Gastrocnemius medialis (tissue), 4 donors: ENCODE data around the gene CITED4. TPM values are rescaled to one million over a fixed set of nuclear protein-coding genes. Genes with fewer than 3 reads are reported as not detected.
"Not testable (repeated sequence)": the region's sequence is repeated elsewhere in the genome, so short reads cannot be mapped to it uniquely, and the experiment has no call there.

Experiments
- ATAC-seq, 2 donors: fragments of 150-250 bp; one replicate each; pipeline ENCODE4 v1.9.1; 2016
- DNase-seq, 2 donors: peaks; one replicate each; pipeline ENCODE4 v3.0.0-alpha.2; 2019
- H3K27ac ChIP-seq, 4 donors: fragments of 200-600 bp; sonication (generic); 1 replicate in 1 of 4; 2 replicates in 3 of 4; pipeline ENCODE4 v1.5.1; 2016 to 2018; ENCODE audit warnings: mild to moderate bottlenecking in 2 of 4, moderate library complexity in 1 of 4
- H3K27me3 ChIP-seq, 3 donors: fragments of 200-600 bp; sonication (generic) in 2 of 3; 1 replicate in 1 of 3; 2 replicates in 2 of 3; pipeline versions ENCODE4 v1.5.1 to v1.6.0; 2016 to 2019; ENCODE audit warnings: mild to moderate bottlenecking in 1 of 3, moderate library complexity in 1 of 3
- H3K36me3 ChIP-seq, 2 donors: fragments of 200-600 bp; sonication (generic) in 1 of 2; one replicate each; pipeline ENCODE4 v1.5.1; 2017 to 2018
- H3K4me1 ChIP-seq, 2 donors: fragments of 200-600 bp; sonication (generic) in 1 of 2; one replicate each; pipeline ENCODE4 v1.5.1; 2016 to 2017; ENCODE audit warnings: mild to moderate bottlenecking in 2 of 2
- H3K4me3 ChIP-seq, 4 donors: fragments of 200-600 bp; sonication (generic) in 3 of 4; 1 replicate in 1 of 4; 2 replicates in 3 of 4; pipeline ENCODE4 v1.5.1; 2016 to 2019; ENCODE audit warnings: mild to moderate bottlenecking in 2 of 4
- H3K9me3 ChIP-seq, 3 donors: fragments of 200-600 bp; sonication (generic) in 2 of 3; 1 replicate in 1 of 3; 2 replicates in 2 of 3; pipeline ENCODE4 v1.5.1; 2016 to 2019
- CTCF ChIP-seq, 5 experiments: fragments of 450-650 bp in 3 of 5; fragments of 200-600 bp in 2 of 5; sonication (generic) in 2 of 5; IDR thresholded peaks in 4 of 5; conservative IDR thresholded peaks in 1 of 5; 1 replicate in 4 of 5; 2 replicates in 1 of 5; pipeline ENCODE4 v1.5.1; 2016 to 2019; ENCODE audit warnings: antibody characterized with exemption in 5 of 5, mild to moderate bottlenecking in 3 of 5, moderate library complexity in 3 of 5
- POLR2A ChIP-seq, 2 donors: fragments of 450-650 bp; IDR thresholded peaks; one replicate each; pipeline ENCODE4 v1.6.1; 2017; ENCODE audit warnings: antibody characterized with exemption in 2 of 2, mild to moderate bottlenecking in 2 of 2, moderate library complexity in 2 of 2
- in situ Hi-C, 4 donors: fragments of 200-750 bp; cut with MboI; loops; one replicate each; pipeline versions ENCODE4 v1.15.0 to v1.8.0; 2017; ENCODE audit warnings: low sequenced_read_pairs in 4 of 4
- intact Hi-C: fragments of 100-400 bp; cut with DNase I; formaldehyde crosslinking; loops from one replicate; pipeline ENCODE4 v1.15.1; 2023; ENCODE audit warnings: low total_unique reads
- total RNA-seq, 4 donors: library from RNA; depleted of rRNA; stranded (reverse); fragments of >200 nt; gene quantifications; one replicate each; pipeline versions ENCODE4 v1.1.0 to v1.2.3, GENCODE V29; 2016

CITED4 gene
- total RNA-seq, 4 donors from 2014 or later = 15.9 to 30.8 (median 23.1) TPM

- intact Hi-C loops = no loop called here
- Histone ChIP-seq H3K4me1 (no peaks in the 10 kb centered on the region), H3K27ac (no peak overlapping the region), H3K9me3 (peaks cover 0 to 5% (median 0%) of the 10 kb centered on the region in 3 donors), H3K36me3 (no peaks in the 10 kb centered on the region), H3K27me3 (no peaks in the 10 kb centered on the region), H3K4me3 (no peak overlapping the region)
- TF ChIP-seq POLR2A (IDR thresholded peaks at IDR 0.05) (no peak), CTCF (IDR thresholded peaks at IDR 0.05 in 4 of 5, conservative IDR thresholded peaks at IDR 0.05 in 1 of 5) (no peak)
- ATAC-seq (no peak), DNase-seq (no peak)
- in situ Hi-C loops = no loop called here
Observed at GRCh38 chr1:40898431-40898901, 36.3 kb upstream of the CITED4 start.

- H3K27ac ChIP-seq = no peak overlapping the region
- H3K36me3 ChIP-seq = no peaks in the 10 kb centered on the region
- H3K4me3 ChIP-seq = no peak overlapping the region
- TF ChIP-seq CTCF (IDR thresholded peaks at IDR 0.05 in 4 of 5, conservative IDR thresholded peaks at IDR 0.05 in 1 of 5) (no peak), POLR2A (IDR thresholded peaks at IDR 0.05) (no peak)
- intact Hi-C loops (no loop called here), in situ Hi-C loops (no loop called here)
- DNase-seq (no peak), ATAC-seq (no peak)
- H3K4me1 ChIP-seq = no peaks in the 10 kb centered on the region
- H3K9me3 ChIP-seq = peaks cover 0 to 5% (median 0%) of the 10 kb centered on the region in 3 donors
- H3K27me3 ChIP-seq = no peaks in the 10 kb centered on the region
Observed at GRCh38 chr1:40897513-40897912, 35.4 kb upstream of the CITED4 start.

DNA sequence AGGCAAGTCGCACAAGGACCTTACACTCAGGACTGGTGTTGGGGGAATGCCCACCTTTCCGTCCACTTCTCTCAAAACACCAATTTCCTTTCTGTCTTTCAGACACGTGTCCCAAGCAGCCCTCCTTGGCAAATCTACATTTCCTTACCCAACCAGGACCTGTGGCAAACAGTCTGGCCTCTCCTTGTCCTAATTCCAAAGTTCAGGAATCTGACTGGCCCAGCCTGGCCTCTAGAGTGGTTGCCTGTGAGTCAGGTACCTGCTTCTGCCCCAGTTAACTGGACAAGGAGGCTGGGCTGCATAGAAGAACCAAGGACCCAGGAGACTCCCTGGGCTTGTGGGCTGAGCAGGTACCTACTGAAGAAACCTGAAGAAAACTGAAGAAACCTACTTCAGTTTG, 34.3 kb upstream of the CITED4 start:
- Histone ChIP-seq H3K27me3 (no peaks in the 10 kb centered on the region), H3K4me1 (no peaks in the 10 kb centered on the region), H3K36me3 (no peaks in the 10 kb centered on the region), H3K9me3 (peaks cover 0 to 5% (median 0%) of the 10 kb centered on the region in 3 donors), H3K4me3 (no peak overlapping the region), H3K27ac (no peak overlapping the region)
- ATAC-seq (no peak), DNase-seq (no peak)
- intact Hi-C loops (no loop called here), in situ Hi-C loops (no loop called here)
- TF ChIP-seq CTCF (IDR thresholded peaks at IDR 0.05 in 4 of 5, conservative IDR thresholded peaks at IDR 0.05 in 1 of 5) (no peak), POLR2A (IDR thresholded peaks at IDR 0.05) (no peak)

DNA sequence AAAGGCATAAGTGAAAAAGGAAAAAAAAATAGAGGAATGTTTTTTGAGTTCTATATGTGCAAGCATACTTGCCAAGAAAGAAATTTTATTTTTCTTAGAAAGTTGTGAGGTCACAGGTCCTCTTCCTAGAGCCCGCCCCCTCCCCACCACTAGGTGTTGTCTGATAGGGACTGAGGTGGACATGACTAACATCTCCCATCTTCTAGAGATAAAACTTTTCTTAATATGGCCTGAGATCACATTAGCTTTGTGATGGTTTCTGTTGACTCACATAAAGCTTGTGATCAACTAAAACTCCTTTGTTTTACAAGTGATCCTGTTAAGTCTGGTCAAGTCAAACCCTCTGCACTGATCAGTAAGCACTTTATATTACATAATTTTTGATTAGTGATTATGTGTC, 33.4 kb upstream of the CITED4 start:
- Histone ChIP-seq H3K27me3 (no peaks in the 10 kb centered on the region), H3K4me1 (no peaks in the 10 kb centered on the region), H3K4me3 (no peak overlapping the region), H3K9me3 (peaks cover 0 to 5% (median 0%) of the 10 kb centered on the region in 3 donors), H3K27ac (no peak overlapping the region), H3K36me3 (no peaks in the 10 kb centered on the region)
- in situ Hi-C loops (no loop called here), intact Hi-C loops (no loop called here)
- no peak for TF ChIP-seq POLR2A (IDR thresholded peaks at IDR 0.05)
- ATAC-seq = no peak
- DNase-seq = no peak

- in situ Hi-C loops, H3K27ac ChIP-seq, H3K9me3 ChIP-seq, H3K36me3 ChIP-seq, DNase-seq, H3K4me3 ChIP-seq, ATAC-seq, H3K27me3 ChIP-seq, intact Hi-C loops, H3K4me1 ChIP-seq: not testable (repeated sequence)
Observed at GRCh38 chr1:40894858-40895257, 32.7 kb upstream of the CITED4 start.

- ATAC-seq (no peak), DNase-seq (no peak)
- Histone ChIP-seq H3K27ac (no peak overlapping the region), H3K9me3 (peaks cover 0 to 5% (median 0%) of the 10 kb centered on the region in 3 donors), H3K4me1 (no peaks in the 10 kb centered on the region), H3K36me3 (no peaks in the 10 kb centered on the region), H3K4me3 (no peak overlapping the region), H3K27me3 (no peaks in the 10 kb centered on the region)
- intact Hi-C loops (no loop called here), in situ Hi-C loops (no loop called here)
- no peak for TF ChIP-seq CTCF (IDR thresholded peaks at IDR 0.05 in 4 of 5, conservative IDR thresholded peaks at IDR 0.05 in 1 of 5)
- no peak for TF ChIP-seq POLR2A (IDR thresholded peaks at IDR 0.05)
Observed at GRCh38 chr1:40894455-40894854, 32.3 kb upstream of the CITED4 start.
